ENCODE measurements around the gene ATP13A5. TPM values are rescaled to one million over a fixed set of nuclear protein-coding genes. Genes with fewer than 3 reads are reported as not detected.
A peak's percentile ranks its signal among the peaks of the same experiment; 100 is the strongest.

ATP13A5 gene
- total and polyA plus RNA-seq, 2 of the 8 experiments (the other 6 are each of a cell fraction or from before 2014, with no cell fraction given), result not detected

DNA sequence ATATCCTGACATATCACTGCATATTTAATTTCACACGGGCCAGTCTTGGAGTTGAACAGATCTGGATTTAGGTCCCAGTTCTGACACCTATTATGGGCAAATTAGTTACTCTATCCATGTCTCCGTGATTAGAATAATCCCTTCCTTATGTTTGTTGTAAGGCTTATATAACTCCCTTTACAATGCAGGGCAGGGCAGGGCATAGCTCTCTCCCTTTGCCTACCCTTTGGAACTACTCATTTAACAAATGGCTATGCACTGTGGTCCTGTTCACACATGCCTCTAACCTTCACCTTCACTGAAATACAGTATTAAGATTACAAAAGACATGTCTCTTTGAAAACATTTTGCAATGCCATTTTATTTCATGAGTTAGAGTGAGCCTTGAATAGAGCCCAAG is 24.8 kb upstream of the ATP13A5 start:
- Histone ChIP-seq H2AK5ac (ENCODE audit: low read depth, low read length) (no peak overlapping the region), H3K56ac (replicated peaks; ENCODE audit: insufficient read length, low read depth, low read length) (no peak overlapping the region), H3K9me3 (ENCODE audit: insufficient read depth in 2 of 2, low read depth in 1 of 2, low read length in 1 of 2) (no peaks in the 10 kb centered on the region), H3K36me3 (ENCODE audit: control insufficient read depth in 2 of 4, insufficient read depth in 4 of 4, low read length in 3 of 4) (no peaks in the 10 kb centered on the region), H3K79me2 (ENCODE audit: control insufficient read depth in 1 of 2, insufficient read depth in 2 of 2, low read length in 2 of 2) (no peaks in the 10 kb centered on the region), H4K5ac (ENCODE audit: insufficient read length, low read depth, low read length) (no peak overlapping the region), H3K27me3 (replicated peaks in 1 of 4; ENCODE audit: control insufficient read depth in 3 of 4, extremely low read depth in 1 of 4, insufficient read depth in 3 of 4, low read length in 3 of 4) (no peaks in the 10 kb centered on the region), H3K4me1 (replicated peaks in 1 of 4; ENCODE audit: control insufficient read depth in 3 of 4, insufficient read depth in 4 of 4, low read length in 3 of 4) (peaks cover 2 to 8% (median 5%) of the 10 kb centered on the region in 4 experiments), H3K9ac (replicated peaks in 1 of 4; ENCODE audit: extremely low read depth in 1 of 4, low read depth in 3 of 4, low read length in 3 of 4) (no peak overlapping the region), H4K20me1 (replicated peaks in 1 of 2; ENCODE audit: control insufficient read depth in 1 of 2, insufficient read depth in 2 of 2, low read length in 2 of 2) (no peaks in the 10 kb centered on the region), H3K4me3 (ENCODE audit: extremely low read depth in 1 of 4, insufficient read depth in 2 of 4, low read depth in 3 of 4, low read length in 4 of 4) (no peak overlapping the region), H2BK20ac (ENCODE audit: low read length) (no peak overlapping the region), H3K23ac (ENCODE audit: insufficient read length) (no peak overlapping the region), H3K18ac (ENCODE audit: extremely low read depth, low read length) (no peak overlapping the region), H3K27ac (ENCODE audit: low read depth, low read length) (no peak overlapping the region), H2BK120ac (replicated peaks; ENCODE audit: low read depth, low read length) (no peak overlapping the region), H3K4me2 (ENCODE audit: insufficient read depth in 1 of 2, low read depth in 2 of 2, low read length in 2 of 2) (no peak overlapping the region), H4K91ac (replicated peaks; ENCODE audit: insufficient read length, low read length) (no peak overlapping the region), H3K4ac (replicated peaks; ENCODE audit: insufficient read length, low read depth, low read length) (no peak overlapping the region), H3K79me1 (ENCODE audit: low read depth, low read length) (no peaks in the 10 kb centered on the region), H3K23me2 (ENCODE audit: low read depth, low read length) (no peaks in the 10 kb centered on the region), H3K14ac (ENCODE audit: insufficient read length) (no peak overlapping the region), H2BK12ac (ENCODE audit: low read depth, low read length) (no peak overlapping the region), H2BK15ac (ENCODE audit: low read length) (no peak overlapping the region), H2BK5ac (ENCODE audit: low read depth, low read length) (no peak overlapping the region), H2AFZ (ENCODE audit: low read length) (no peak overlapping the region), H4K8ac (ENCODE audit: extremely low read depth, insufficient read depth, low read length) (no peak overlapping the region)
- CTCF ChIA-PET (ENCODE audit: partially characterized antibody), result no interaction called here
- no peak for FAIRE-seq
- peak in 1 of 2 experiments; percentile 4 for DNase-seq (ENCODE audit: low read depth in 1 of 2, low spot score in 2 of 2)
- WGBS, 2 experiments (ENCODE audit: extremely low coverage in 1 of 2, insufficient coverage in 1 of 2, insufficient read length in 1 of 2, insufficient replicate concordance in 2 of 2, low coverage in 1 of 2, low lambda C conversion rate in 2 of 2, missing lambda C conversion rate in 1 of 2), result 88% methylated on average over 2 of the region's 2 CpGs; no CpG with 5 or more reads in 1 of the 2 experiments
- POLR2A ChIA-PET (ENCODE audit: partially characterized antibody), result no interaction called here
- no peak for TF ChIP-seq CHD1 (IDR thresholded peaks at IDR 0.05; ENCODE audit: low read depth, low read length)
